ENCODE data around the gene CXCR6.

CXCR6 gene

GRCh38 chr3:45959201-45959600 lies 15.9 kb downstream of the CXCR6 start:
- ChIA-PET POLR2A (no interaction called here), CTCF (interaction anchor here (0.8 to 11.6 kb wide), 6 partner anchors 9 to 119 kb away, joined by 4 to 71 read pairs (median 12); no protein-coding TSS in a partner anchor)
- no peak for DNase-seq (ENCODE audit: extremely low spot score)
- TF ChIP-seq, protein P1, sequence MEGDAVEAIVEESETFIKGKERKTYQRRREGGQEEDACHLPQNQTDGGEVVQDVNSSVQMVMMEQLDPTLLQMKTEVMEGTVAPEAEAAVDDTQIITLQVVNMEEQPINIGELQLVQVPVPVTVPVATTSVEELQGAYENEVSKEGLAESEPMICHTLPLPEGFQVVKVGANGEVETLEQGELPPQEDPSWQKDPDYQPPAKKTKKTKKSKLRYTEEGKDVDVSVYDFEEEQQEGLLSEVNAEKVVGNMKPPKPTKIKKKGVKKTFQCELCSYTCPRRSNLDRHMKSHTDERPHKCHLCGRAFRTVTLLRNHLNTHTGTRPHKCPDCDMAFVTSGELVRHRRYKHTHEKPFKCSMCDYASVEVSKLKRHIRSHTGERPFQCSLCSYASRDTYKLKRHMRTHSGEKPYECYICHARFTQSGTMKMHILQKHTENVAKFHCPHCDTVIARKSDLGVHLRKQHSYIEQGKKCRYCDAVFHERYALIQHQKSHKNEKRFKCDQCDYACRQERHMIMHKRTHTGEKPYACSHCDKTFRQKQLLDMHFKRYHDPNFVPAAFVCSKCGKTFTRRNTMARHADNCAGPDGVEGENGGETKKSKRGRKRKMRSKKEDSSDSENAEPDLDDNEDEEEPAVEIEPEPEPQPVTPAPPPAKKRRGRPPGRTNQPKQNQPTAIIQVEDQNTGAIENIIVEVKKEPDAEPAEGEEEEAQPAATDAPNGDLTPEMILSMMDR (IDR thresholded peaks at IDR 0.05; ENCODE audit: control extremely low read depth, extremely low read depth, low read depth, missing control alignments), result no peak

GRCh38 chr3:45960289-45960688 lies 17.0 kb downstream of the CXCR6 start:
- ChIA-PET POLR2A (no interaction called here), CTCF (interaction anchor here (3.5 to 11.6 kb wide), 4 partner anchors 13 to 118 kb away, joined by 13 to 106 read pairs (median 52); no protein-coding TSS in a partner anchor)
- DNase-seq (ENCODE audit: extremely low spot score), result no peak
- TF ChIP-seq, protein P1 (IDR thresholded peaks at IDR 0.05; ENCODE audit: control extremely low read depth, extremely low read depth, low read depth, missing control alignments), result no peak

GRCh38 chr3:45962033-45962432 lies 18.8 kb downstream of the CXCR6 start:
- CTCF ChIA-PET, result interaction anchor here (0.7 to 11.6 kb wide), 10 partner anchors 8 to 408 kb away, joined by 3 to 106 read pairs (median 4); no protein-coding TSS in a partner anchor
- POLR2A ChIA-PET, result interaction anchor here (1.1 kb wide), 1 partner anchor 103 kb away, joined by 4 read pairs; no protein-coding TSS in a partner anchor
- peak; percentile 70 for DNase-seq (ENCODE audit: extremely low spot score)
- TF ChIP-seq, protein P1 (IDR thresholded peaks at IDR 0.05; ENCODE audit: control extremely low read depth, extremely low read depth, low read depth, missing control alignments), result no peak

DNA sequence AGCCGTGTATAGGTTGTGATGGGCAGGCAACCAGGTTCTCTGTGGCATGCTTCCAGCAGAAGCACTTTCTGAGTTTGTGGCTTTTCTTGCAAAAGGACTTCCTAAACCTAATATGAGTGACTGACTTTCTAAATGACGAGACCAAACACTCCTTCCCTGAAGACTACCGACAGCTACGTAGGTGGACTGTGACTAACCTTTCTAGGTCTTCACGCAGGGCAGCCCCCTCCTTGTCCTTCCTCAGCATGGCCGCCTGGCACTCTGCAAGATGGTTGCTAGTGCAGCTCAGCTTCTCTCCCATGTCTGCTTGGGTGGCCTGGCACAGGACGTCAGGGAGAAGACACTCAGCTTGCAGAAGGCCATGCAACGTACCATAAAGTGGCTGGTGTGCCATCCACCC lies 20.9 kb downstream of the CXCR6 start:
- DNase-seq (ENCODE audit: extremely low spot score), result peak; percentile 67
- POLR2A ChIA-PET, result no interaction called here
- CTCF ChIA-PET, result interaction anchor here (0.9 to 11.6 kb wide), 8 partner anchors 10 to 304 kb away, joined by 3 to 106 read pairs (median 5); partner anchors contain the start of gene CXCR6

DNA sequence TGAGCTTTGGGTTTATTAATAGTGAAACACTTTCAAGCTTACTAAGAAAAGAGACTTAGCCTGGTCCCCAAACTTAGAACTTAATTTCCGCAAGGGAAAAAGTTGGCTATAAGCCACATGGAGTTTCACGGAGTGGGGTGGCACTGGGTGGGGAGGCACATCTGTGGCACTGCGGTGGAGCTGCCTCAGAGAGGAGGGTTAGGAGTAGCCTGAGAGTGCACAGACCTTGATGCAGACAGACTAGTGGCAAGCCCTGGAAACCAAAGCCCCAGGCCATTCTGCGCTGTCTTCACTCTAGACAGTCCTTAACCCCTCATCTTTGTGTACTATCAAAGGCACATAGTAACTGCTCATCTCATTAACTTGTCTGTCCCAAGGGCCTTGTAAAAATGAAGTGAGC lies 22.0 kb downstream of the CXCR6 start:
- DNase-seq (ENCODE audit: extremely low spot score), result no peak
- CTCF ChIA-PET, result interaction anchor here (1.1 to 11.6 kb wide), 9 partner anchors 11 to 113 kb away, joined by 3 to 106 read pairs (median 5); partner anchors contain the start of gene CXCR6
- TF ChIP-seq, protein P1 (IDR thresholded peaks at IDR 0.05; ENCODE audit: control extremely low read depth, extremely low read depth, low read depth, missing control alignments), result no peak
- POLR2A ChIA-PET, result no interaction called here

More for the DNA sequence above, 20.9 kb downstream of the CXCR6 start:
- TF ChIP-seq, protein P1 (IDR thresholded peaks at IDR 0.05; ENCODE audit: control extremely low read depth, extremely low read depth, low read depth, missing control alignments), result no peak

DNA sequence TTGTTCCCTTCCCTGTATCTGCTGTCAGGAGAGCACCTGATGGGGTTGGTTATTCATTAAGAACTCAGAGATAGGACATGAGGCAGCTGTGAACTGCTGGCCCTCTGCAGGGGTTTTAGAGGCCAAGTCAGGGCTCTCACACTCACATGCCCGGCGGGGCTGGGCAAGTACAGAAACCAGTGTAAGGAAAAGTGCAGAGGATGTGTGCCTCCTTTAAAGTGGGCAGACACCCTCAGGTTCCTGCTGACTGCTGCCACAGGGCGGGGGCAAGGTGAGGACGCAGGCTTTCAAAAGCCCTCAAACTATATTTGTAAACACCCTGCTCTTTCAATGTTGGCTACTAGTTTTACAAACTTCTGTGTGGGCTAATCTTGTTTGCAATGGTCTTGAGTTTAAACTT lies 22.4 kb downstream of the CXCR6 start:
- CTCF ChIA-PET, result interaction anchor here (1.5 to 11.6 kb wide), 7 partner anchors 10 to 113 kb away, joined by 4 to 106 read pairs (median 5); no protein-coding TSS in a partner anchor
- no peak for DNase-seq (ENCODE audit: extremely low spot score)
- TF ChIP-seq, protein P1 (IDR thresholded peaks at IDR 0.05; ENCODE audit: control extremely low read depth, extremely low read depth, low read depth, missing control alignments), result no peak
- POLR2A ChIA-PET, result no interaction called here
